ENCODE measurements around the gene ZBTB18. TPM values are rescaled to one million over a fixed set of nuclear protein-coding genes. Genes with fewer than 3 reads are reported as not detected.

The ZBTB18 gene
- total RNA-seq, 2 experiments from 2014 or later: 9.9 to 18.9 TPM

- Histone ChIP-seq H3K4me3 (ENCODE audit: low read depth, low read length, poor library complexity, severe bottlenecking) (peak overlapping the region; percentile 81), H3K4me2 (ENCODE audit: low read length) (peak overlapping the region; percentile 92), H3K79me2 (ENCODE audit: insufficient read depth, low read depth, low read length) (peaks cover 6% of the 10 kb centered on the region; the same call in 1 of the 2 replicates), H3K9me2 (ENCODE audit: insufficient read depth, low read length) (no peaks in the 10 kb centered on the region), H3K27ac (ENCODE audit: low read depth, low read length, poor library complexity, severe bottlenecking) (peak overlapping the region; percentile 71), H2AFZ (ENCODE audit: low read length) (peak overlapping the region; percentile 74), H3K9me3 (ENCODE audit: low read length) (no peaks in the 10 kb centered on the region), H3K36me3 (ENCODE audit: insufficient read depth, low read length) (no peaks in the 10 kb centered on the region), H3K4me1 (ENCODE audit: insufficient read depth, low read length, poor library complexity, severe bottlenecking) (peaks cover 41% of the 10 kb centered on the region), H4K20me1 (ENCODE audit: insufficient read depth, low read length) (peaks cover 30% of the 10 kb centered on the region)
- POLR2A ChIA-PET: interaction anchor here (0.6 to 1.6 kb wide), 9 partner anchors 9 to 1602 kb away, joined by 3 to 8 read pairs (median 3); no protein-coding TSS in a partner anchor
- intact Hi-C loops (cut with micrococcal nuclease; ENCODE audit: unreplicated experiment): loop anchor here (5.0 to 10.0 kb wide), 3 partner anchors 227 to 605 kb away; partner anchors contain the start of genes ADSS2 and DESI2
- TF ChIP-seq EZH2phosphoT487 (IDR thresholded peaks at IDR 0.05; ENCODE audit: borderline replicate concordance, low read depth, low read length) (no peak), CTCF (conservative IDR thresholded peaks at IDR 0.05; ENCODE audit: low read length) (no peak)
- no peak for DNase-seq (ENCODE audit: low spot score)
- CTCF ChIA-PET (ENCODE audit: unreplicated experiment): interaction anchor here (0.7 kb wide), 1 partner anchor 27 kb away, joined by 5 read pairs; no protein-coding TSS in a partner anchor
- no TSS peak for BruUV-seq (replicated peaks)
Observed at GRCh38 chr1:244047621-244048255, 3.3 kb upstream of the ZBTB18 start.

GRCh38 chr1:244048256-244049161, 2.6 kb upstream of the ZBTB18 start:
- Histone ChIP-seq H3K36me3 (ENCODE audit: insufficient read depth, low read length) (no peaks in the 10 kb centered on the region), H3K27ac (ENCODE audit: low read depth, low read length, poor library complexity, severe bottlenecking) (no peak overlapping the region), H3K9me3 (ENCODE audit: low read length) (no peaks in the 10 kb centered on the region), H3K4me2 (ENCODE audit: low read length) (no peak overlapping the region), H2AFZ (ENCODE audit: low read length) (no peak overlapping the region), H4K20me1 (ENCODE audit: insufficient read depth, low read length) (peaks cover 34% of the 10 kb centered on the region), H3K9me2 (ENCODE audit: insufficient read depth, low read length) (no peaks in the 10 kb centered on the region), H3K79me2 (ENCODE audit: insufficient read depth, low read depth, low read length) (peaks cover 6% of the 10 kb centered on the region; the same call in 1 of the 2 replicates), H3K4me3 (ENCODE audit: low read depth, low read length, poor library complexity, severe bottlenecking) (peak overlapping the region; percentile 81), H3K4me1 (ENCODE audit: insufficient read depth, low read length, poor library complexity, severe bottlenecking) (peaks cover 41% of the 10 kb centered on the region)
- ChIA-PET POLR2A (interaction anchor here (0.6 to 1.6 kb wide), 8 partner anchors 10 to 1603 kb away, joined by 3 to 8 read pairs (median 4); no protein-coding TSS in a partner anchor), CTCF (ENCODE audit: unreplicated experiment) (interaction anchor here (0.5 to 0.7 kb wide), 2 partner anchors 27 to 89 kb away, joined by 4 to 5 read pairs; no protein-coding TSS in a partner anchor)
- intact Hi-C loops (cut with micrococcal nuclease; ENCODE audit: unreplicated experiment): loop anchor here (5.0 to 10.0 kb wide), 3 partner anchors 226 to 604 kb away; partner anchors contain the start of genes ADSS2 and DESI2
- peak; percentile 97 for DNase-seq (ENCODE audit: low spot score)
- no TSS peak for BruUV-seq (replicated peaks)
- no peak for TF ChIP-seq CTCF (conservative IDR thresholded peaks at IDR 0.05; ENCODE audit: low read length)
- TF ChIP-seq EZH2phosphoT487 (IDR thresholded peaks at IDR 0.05; ENCODE audit: borderline replicate concordance, low read depth, low read length): no peak
